Uterus (tissue), 4 donors: ENCODE results near the gene ITPKC. TPM values are rescaled to one million over a fixed set of nuclear protein-coding genes. Genes with fewer than 3 reads are reported as not detected.

ENCODE experiments used
- DNase-seq, 2 donors: peaks; one replicate each; pipeline ENCODE4 v3.0.0-alpha.2; 2019 to 2020
- H3K27ac ChIP-seq, 2 donors: fragments of 200-600 bp; sonication (generic); 1 replicate in 1 of 2; 2 replicates in 1 of 2; pipeline ENCODE4 v1.5.1; 2016 to 2018
- H3K27me3 ChIP-seq, 2 donors: fragments of 200-600 bp; sonication (generic); one replicate each; pipeline ENCODE4 v1.5.1; 2018 to 2019; ENCODE audit warnings: control low read depth in 1 of 2
- H3K36me3 ChIP-seq, 2 donors: fragments of 200-600 bp; sonication (generic); one replicate each; pipeline ENCODE4 v1.5.1; 2019; ENCODE audit warnings: control low read depth in 1 of 2
- H3K4me1 ChIP-seq, 2 donors: fragments of 200-600 bp; sonication (generic); one replicate each; pipeline ENCODE4 v1.5.1; 2018 to 2019; ENCODE audit warnings: control low read depth in 1 of 2
- H3K4me3 ChIP-seq, 2 donors: fragments of 200-600 bp; sonication (generic); 1 replicate in 1 of 2; 2 replicates in 1 of 2; pipeline ENCODE4 v1.5.1; 2018 to 2019; ENCODE audit warnings: mild to moderate bottlenecking in 1 of 2
- H3K9me3 ChIP-seq, 2 donors: fragments of 200-600 bp; sonication (generic); one replicate each; pipeline ENCODE4 v1.5.1; 2019; ENCODE audit warnings: control low read depth in 1 of 2
- POLR2A ChIP-seq, 2 donors: fragments of 450-650 bp; IDR thresholded peaks; one replicate each; pipeline ENCODE4 v1.6.1; 2016; ENCODE audit warnings: antibody characterized with exemption in 2 of 2, mild to moderate bottlenecking in 1 of 2, moderate library complexity in 1 of 2
- intact Hi-C: fragments of 100-400 bp; cut with DNase I; formaldehyde crosslinking; loops from one replicate; pipeline ENCODE4 v1.15.1; 2023; ENCODE audit warnings: low total_unique reads
- total RNA-seq, 4 donors: library from RNA; depleted of rRNA in 3 of 4; stranded (reverse); fragments of >200 nt in 3 of 4; gene quantifications; one replicate each; pipeline versions ENCODE4 v1.1.0 to v1.2.4, GENCODE V29; 2014 to 2023
- TF ChIP-seq, protein P1 (sequence below), 4 experiments: fragments of 200-600 bp in 2 of 4; fragments of 450-650 bp in 2 of 4; sonication (generic) in 2 of 4; IDR thresholded peaks; one replicate each; pipeline ENCODE4 v1.5.1; 2016 to 2019; ENCODE audit warnings: antibody characterized with exemption in 4 of 4, mild to moderate bottlenecking in 2 of 4, moderate library complexity in 1 of 4
- donor health status: DM: yes; HTN: yes; CAD: no.

The ITPKC gene
- total RNA-seq, 4 donors from 2014 or later: 14.4 to 41.5 (median 22.8) TPM

DNA sequence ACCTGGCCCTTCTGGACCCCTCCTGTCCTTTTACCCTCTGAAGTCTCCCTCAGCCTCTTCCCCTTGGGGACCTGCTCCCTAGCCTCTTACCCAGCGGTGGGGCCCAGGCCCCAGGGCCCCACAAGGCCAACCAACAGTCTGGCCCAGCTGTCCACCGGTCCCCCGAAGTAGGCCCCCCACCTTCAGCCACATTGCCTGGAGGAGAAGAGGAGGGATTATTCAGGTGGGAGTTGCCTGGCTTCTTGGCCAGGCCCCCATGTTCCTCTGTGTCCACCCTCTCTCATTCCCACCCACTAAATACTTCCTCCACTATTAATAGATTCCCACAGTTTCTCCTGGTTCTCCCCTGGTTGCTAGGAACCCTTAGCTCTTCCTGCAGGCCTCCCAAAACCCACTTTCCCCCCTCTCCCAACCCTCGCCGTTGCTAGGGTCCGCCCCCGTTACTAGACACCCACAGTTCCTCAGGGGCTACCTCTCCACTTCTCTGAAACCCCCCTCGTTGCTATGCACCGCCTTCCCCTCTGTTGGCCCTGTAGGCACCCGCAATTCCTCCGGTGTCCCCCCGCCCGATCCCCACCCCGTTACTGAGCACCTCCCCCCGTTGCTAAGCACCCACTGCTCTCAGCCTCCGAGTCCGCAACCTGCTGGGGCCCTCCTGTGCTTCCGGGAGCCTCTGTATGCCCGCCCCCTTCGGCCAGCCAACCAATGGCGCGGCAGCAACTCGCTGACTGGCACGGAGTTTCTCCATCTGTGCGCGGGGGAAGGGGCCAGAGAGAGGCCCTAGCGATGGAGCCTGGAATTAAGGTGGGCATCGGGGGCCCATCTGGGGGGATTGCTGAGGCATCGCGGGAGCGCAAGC lies 2.2 kb upstream of the ITPKC start:
- Histone ChIP-seq H3K4me3 (peak overlapping the region; percentile 42 to 68), H3K4me1 (no peaks in the 10 kb centered on the region), H3K9me3 (no peaks in the 10 kb centered on the region), H3K27ac (peak overlapping the region; percentile 98 to 99), H3K27me3 (no peaks in the 10 kb centered on the region), H3K36me3 (no peaks in the 10 kb centered on the region)
- peak; percentile 95 to 97 for DNase-seq
- TF ChIP-seq, protein P1, sequence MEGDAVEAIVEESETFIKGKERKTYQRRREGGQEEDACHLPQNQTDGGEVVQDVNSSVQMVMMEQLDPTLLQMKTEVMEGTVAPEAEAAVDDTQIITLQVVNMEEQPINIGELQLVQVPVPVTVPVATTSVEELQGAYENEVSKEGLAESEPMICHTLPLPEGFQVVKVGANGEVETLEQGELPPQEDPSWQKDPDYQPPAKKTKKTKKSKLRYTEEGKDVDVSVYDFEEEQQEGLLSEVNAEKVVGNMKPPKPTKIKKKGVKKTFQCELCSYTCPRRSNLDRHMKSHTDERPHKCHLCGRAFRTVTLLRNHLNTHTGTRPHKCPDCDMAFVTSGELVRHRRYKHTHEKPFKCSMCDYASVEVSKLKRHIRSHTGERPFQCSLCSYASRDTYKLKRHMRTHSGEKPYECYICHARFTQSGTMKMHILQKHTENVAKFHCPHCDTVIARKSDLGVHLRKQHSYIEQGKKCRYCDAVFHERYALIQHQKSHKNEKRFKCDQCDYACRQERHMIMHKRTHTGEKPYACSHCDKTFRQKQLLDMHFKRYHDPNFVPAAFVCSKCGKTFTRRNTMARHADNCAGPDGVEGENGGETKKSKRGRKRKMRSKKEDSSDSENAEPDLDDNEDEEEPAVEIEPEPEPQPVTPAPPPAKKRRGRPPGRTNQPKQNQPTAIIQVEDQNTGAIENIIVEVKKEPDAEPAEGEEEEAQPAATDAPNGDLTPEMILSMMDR (IDR thresholded peaks at IDR 0.05): no peak
- peak in 1 of 2 donors; percentile 3 for TF ChIP-seq POLR2A (IDR thresholded peaks at IDR 0.05)
- intact Hi-C loops: no loop called here

DNA sequence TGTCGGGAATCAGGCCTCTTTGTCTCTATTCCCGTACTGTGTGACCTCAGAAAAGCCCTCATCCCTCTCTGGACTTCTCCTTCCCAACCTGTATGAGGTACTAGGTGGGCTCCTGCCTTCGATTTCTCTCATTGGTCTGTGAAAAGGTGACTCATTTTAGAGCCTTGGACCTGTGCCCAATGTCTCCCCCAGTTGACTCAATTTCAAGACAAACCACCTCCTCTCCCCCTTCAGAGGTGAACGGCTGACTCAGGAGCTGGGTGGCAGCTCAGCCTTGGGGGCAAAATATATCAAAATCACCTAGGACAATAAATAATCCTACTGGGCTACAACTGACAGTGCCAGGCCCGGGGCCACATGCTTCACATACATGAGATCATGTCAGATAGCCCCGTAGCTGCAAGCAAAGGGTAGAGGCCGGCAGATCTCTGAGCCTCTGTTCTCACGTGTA lies 856 bp upstream of the ITPKC start:
- TF ChIP-seq POLR2A (IDR thresholded peaks at IDR 0.05): no peak
- TF ChIP-seq, protein P1 (IDR thresholded peaks at IDR 0.05): no peak
- no peaks in the 10 kb centered on the region for H3K27me3 ChIP-seq
- intact Hi-C loops: no loop called here
- H3K36me3 ChIP-seq: no peaks in the 10 kb centered on the region
- peak overlapping the region; percentile 68 to 71 for H3K4me3 ChIP-seq
- H3K27ac ChIP-seq: peak overlapping the region; percentile 98 to 99
- peak in 1 of 2 donors; percentile 89 for DNase-seq
- no peaks in the 10 kb centered on the region for H3K9me3 ChIP-seq
- H3K4me1 ChIP-seq: peaks cover 0 to 3% of the 10 kb centered on the region in 2 donors

DNA sequence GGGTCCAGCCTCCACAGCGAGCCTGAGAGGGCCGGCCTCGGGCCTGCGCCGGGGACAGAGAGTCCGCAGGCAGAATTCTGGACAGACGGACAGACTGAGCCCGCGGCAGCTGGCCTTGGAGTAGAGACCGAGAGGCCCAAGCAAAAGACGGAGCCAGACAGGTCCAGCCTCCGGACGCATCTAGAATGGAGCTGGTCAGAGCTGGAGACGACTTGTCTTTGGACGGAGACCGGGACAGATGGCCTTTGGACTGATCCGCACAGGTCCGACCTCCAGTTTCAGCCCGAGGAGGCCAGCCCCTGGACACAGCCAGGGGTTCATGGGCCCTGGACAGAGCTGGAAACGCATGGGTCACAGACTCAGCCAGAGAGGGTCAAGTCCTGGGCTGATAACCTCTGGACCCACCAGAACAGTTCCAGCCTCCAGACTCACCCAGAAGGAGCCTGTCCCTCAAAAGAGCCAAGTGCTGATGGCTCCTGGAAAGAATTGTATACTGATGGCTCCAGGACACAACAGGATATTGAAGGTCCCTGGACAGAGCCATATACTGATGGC lies 490 bp downstream of the ITPKC start:
- Histone ChIP-seq H3K4me3 (peak overlapping the region; percentile 68 to 71), H3K4me1 (peaks cover 5 to 8% of the 10 kb centered on the region in 2 donors), H3K27ac (peak overlapping the region; percentile 98 to 99), H3K27me3 (no peaks in the 10 kb centered on the region), H3K9me3 (no peaks in the 10 kb centered on the region), H3K36me3 (no peaks in the 10 kb centered on the region)
- peak in 1 of 2 donors; percentile 54 for DNase-seq
- TF ChIP-seq, protein P1 (IDR thresholded peaks at IDR 0.05): no peak
- TF ChIP-seq POLR2A (IDR thresholded peaks at IDR 0.05): no peak
- intact Hi-C loops: no loop called here

DNA sequence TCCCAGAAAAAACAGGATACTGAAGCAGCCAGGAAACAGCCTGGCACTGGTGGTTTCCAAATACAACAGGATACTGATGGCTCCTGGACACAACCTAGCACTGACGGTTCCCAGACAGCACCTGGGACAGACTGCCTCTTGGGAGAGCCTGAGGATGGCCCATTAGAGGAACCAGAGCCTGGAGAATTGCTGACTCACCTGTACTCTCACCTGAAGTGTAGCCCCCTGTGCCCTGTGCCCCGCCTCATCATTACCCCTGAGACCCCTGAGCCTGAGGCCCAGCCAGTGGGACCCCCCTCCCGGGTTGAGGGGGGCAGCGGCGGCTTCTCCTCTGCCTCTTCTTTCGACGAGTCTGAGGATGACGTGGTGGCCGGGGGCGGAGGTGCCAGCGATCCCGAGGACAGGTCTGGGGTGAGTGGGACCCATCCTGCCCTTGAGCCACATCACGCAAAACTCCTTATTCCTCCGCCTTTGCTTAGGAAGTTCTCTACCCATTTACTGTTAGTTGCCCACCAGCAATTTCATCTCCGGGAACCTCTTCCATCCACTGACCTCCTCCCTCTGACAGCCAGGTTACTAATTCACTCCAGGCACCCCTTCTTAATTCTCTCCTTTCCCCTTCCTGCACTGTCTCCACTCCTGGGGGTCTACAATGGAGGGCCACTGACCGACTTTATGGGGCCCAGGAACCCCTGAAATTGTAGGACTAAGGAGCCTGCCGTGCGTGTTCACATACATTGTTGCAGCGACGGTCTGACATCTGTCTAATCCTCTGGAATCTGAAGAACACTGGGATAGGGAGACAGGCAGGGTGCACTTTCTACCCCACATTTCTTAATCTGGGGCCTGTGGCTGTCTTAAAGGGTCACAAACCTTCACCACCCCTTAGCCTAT lies 1.2 kb downstream of the ITPKC start:
- peak; percentile 48 to 51 for DNase-seq
- H3K4me3 ChIP-seq: peak overlapping the region; percentile 68 to 71
- no peak for TF ChIP-seq POLR2A (IDR thresholded peaks at IDR 0.05)
- TF ChIP-seq, protein P1 (IDR thresholded peaks at IDR 0.05): no peak
- peak overlapping the region; percentile 98 to 99 for H3K27ac ChIP-seq
- peaks cover 5 to 8% of the 10 kb centered on the region in 2 donors for H3K4me1 ChIP-seq
- H3K27me3 ChIP-seq: no peaks in the 10 kb centered on the region
- no peaks in the 10 kb centered on the region for H3K9me3 ChIP-seq
- intact Hi-C loops: no loop called here
- H3K36me3 ChIP-seq: no peaks in the 10 kb centered on the region
